Neuron (in vitro differentiated cells): ENCODE data around the gene LAMTOR1.
A peak's percentile ranks its signal among the peaks of the same experiment; 100 is the strongest.
"Not testable (repeated sequence)": the region's sequence is repeated elsewhere in the genome, so short reads cannot be mapped to it uniquely, and the experiment has no call there.

Experiments used
- H2AFZ ChIP-seq: one replicate; pipeline ENCODE4 v1.6.1; 2013; ENCODE audit warnings: low read depth, mild to moderate bottlenecking, inconsistent platforms, low read length, moderate library complexity
- H3K27me3 ChIP-seq: one replicate; pipeline ENCODE4 v1.6.1; 2013; ENCODE audit warnings: low read length; ENCODE audit not compliant: insufficient read depth
- H3K36me3 ChIP-seq: one replicate; pipeline ENCODE4 v1.6.1; 2013; ENCODE audit warnings: low read length; ENCODE audit not compliant: insufficient read depth
- H3K4me1 ChIP-seq: one replicate; pipeline ENCODE4 v1.6.1; 2013; ENCODE audit warnings: low read length; ENCODE audit not compliant: insufficient read depth
- H3K4me3 ChIP-seq: 2 replicates; pipeline ENCODE4 v1.5.1; 2013; ENCODE audit warnings: mild to moderate bottlenecking, low read length, moderate library complexity
- H3K9me3 ChIP-seq: one replicate; pipeline ENCODE4 v1.6.1; 2013; ENCODE audit warnings: low read length

The LAMTOR1 gene

DNA sequence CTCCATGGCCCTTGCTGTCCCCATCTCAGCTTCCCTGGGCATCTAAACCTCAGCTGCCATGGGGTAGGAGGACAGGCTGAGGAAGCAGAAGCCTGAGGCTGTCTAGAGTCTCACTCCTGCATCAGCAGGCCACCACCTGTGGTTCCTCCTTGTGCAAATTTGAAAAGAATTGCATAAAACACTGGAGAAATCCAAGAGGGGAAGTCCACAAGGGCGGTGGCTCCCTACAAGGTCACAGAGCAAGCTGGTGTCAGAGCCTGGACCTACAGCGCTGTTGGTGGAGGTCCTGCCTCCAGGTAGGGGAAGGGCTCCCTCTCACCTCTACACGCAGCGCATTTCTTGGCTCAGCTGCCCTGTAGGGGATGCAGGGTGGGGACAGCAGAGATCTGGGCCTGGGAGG is 32.4 kb upstream of the LAMTOR1 start, which contains the start of gene FOLR3:
Gene FOLR3 (plus strand): TSS at position 253 of the 400 bp plus-strand sequence. CDS start 228 bp downstream, outside the sequence.
- H3K4me3 ChIP-seq, H3K9me3 ChIP-seq, H3K36me3 ChIP-seq, H3K4me1 ChIP-seq, H2AFZ ChIP-seq, H3K27me3 ChIP-seq: not testable (repeated sequence)

DNA sequence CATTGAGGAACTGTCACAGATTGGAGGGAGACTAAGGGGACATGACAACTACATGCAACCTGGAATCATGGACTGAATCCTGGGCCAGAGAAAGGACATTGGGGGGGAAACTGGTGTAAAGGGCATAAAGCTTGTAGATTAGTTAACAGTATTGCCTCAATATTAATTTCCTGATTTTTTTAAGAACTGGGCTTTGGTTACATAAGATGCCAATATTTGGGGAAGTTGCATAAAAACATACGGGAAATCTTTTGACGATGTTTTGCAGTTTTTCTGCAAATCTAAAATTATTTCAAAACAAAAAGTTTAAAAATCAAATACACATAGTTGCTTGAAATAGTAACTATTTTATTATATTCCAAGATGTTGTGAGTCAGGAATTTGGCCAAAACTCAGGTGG is 29.5 kb upstream of the LAMTOR1 start:
- Histone ChIP-seq H2AFZ (no peak overlapping the region), H3K4me1 (no peaks in the 10 kb centered on the region), H3K4me3 (no peak overlapping the region), H3K36me3 (no peaks in the 10 kb centered on the region), H3K27me3 (no peaks in the 10 kb centered on the region), H3K9me3 (peaks cover 3% of the 10 kb centered on the region)

DNA sequence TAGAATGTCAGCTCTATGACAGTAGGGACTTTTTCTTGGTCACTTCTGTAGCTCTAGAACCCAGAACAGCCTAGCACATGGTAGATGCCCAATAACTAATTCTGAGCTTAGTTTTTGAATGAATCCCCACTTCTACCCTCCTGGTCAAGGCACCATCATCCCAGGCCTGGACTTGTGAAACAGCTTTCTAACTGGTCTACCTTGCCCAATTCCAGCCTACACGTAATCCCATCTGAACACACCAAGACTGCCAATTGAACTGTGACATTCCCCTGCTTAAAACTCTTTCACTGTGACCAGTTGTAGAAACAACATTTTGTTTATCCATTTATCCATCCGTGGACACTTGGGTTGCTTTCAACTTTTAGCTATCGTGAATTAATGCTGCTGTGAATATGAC is 26.3 kb upstream of the LAMTOR1 start:
- Histone ChIP-seq H3K4me1 (no peaks in the 10 kb centered on the region), H2AFZ (no peak overlapping the region), H3K9me3 (peaks cover 3% of the 10 kb centered on the region), H3K36me3 (no peaks in the 10 kb centered on the region), H3K4me3 (no peak overlapping the region), H3K27me3 (no peaks in the 10 kb centered on the region)

DNA sequence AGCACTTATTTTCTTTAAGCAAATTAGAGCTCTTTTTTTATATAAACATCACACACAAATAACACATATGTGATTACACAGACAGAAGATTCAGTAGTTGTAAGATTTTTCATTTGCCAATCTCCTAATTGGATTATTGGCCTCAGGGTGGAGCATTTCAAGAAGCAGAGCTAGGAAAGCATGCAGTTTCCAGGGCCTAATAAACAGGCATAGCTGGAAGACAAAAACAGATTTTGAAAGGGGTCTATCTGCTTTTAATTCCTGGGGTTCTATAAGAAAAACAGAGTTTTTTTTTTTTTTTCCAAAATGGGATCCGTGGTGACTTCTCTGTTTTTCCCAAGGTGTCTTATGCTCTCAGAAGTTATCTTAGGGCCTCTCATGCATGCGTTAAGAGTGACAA is 24.8 kb upstream of the LAMTOR1 start:
- H3K36me3 ChIP-seq: no peaks in the 10 kb centered on the region
- H3K27me3 ChIP-seq: peaks cover 5% of the 10 kb centered on the region
- H3K4me1 ChIP-seq: no peaks in the 10 kb centered on the region
- peaks cover 3% of the 10 kb centered on the region for H3K9me3 ChIP-seq
- H2AFZ ChIP-seq: no peak overlapping the region
- H3K4me3 ChIP-seq: no peak overlapping the region

DNA sequence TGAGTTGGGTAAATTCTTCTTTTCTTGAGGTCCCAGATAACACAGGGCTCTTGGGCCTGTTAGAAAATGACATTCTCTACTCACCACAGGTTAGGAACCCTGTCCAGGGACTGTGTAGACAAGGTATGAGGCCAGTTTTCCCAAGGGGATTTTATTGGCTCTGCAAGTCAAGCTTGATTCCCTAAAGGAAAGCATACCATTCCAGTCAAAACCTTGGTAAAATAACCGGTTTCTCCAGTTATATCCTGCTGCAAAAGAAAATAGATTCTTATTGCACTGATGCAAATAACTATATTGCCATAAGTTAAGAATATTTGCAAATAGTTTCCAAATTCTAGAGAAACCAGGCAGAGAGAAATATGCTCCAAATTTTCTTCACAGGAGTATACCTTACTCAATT is 22.9 kb upstream of the LAMTOR1 start:
- Histone ChIP-seq H3K4me1 (no peaks in the 10 kb centered on the region), H2AFZ (no peak overlapping the region), H3K4me3 (no peak overlapping the region), H3K27me3 (peaks cover 5% of the 10 kb centered on the region), H3K36me3 (no peaks in the 10 kb centered on the region), H3K9me3 (peaks cover 3% of the 10 kb centered on the region)

DNA sequence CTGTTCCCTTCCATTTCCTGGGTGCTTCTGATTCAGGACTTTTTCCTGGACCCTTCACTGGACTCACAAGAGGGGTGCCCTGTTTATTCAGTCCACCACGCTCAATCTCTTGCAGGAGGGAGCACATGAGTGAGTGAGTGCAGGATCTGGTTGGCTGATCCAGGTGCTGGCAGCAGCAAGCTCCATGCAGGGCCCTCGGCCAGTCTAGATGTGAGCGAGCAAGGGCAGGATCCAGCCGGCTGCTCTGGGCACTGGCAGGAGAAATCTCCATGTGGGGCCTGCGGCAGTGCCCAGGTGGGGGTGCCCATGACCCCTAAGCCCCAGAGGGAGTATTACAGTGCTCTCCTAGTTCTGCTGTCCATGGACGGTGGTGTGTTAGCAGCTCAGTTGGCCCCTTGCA is 20.9 kb upstream of the LAMTOR1 start:
- H3K9me3 ChIP-seq: peaks cover 3% of the 10 kb centered on the region
- H3K4me3 ChIP-seq: no peak overlapping the region
- no peaks in the 10 kb centered on the region for H3K4me1 ChIP-seq
- no peaks in the 10 kb centered on the region for H3K36me3 ChIP-seq
- H2AFZ ChIP-seq: no peak overlapping the region
- H3K27me3 ChIP-seq: peaks cover 5% of the 10 kb centered on the region

DNA sequence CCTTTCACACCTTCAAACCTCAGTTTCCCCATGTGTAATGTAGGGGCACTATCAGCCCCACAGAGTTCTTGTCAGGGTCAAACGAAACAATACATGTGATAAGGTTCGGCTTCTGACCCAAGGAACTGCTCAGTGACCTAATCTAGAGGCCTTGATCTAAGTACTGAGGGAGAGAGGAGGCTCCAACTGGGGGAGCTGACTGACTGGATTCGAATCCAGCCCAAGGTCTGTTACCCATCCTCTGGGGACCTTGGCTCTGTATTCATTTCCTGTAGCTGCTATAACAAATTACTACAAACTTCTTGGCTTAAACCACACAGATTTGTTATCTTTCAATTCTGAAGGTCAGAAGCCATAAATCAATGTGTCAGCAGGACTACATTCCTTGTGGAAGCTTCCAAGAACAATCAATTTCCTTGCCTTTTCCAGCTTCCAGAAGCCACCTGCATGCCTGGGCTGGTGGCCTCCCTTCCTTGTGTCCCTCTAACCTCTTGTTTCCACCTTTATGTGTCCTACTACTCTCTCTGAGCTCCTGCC is 20.1 kb upstream of the LAMTOR1 start:
- no peaks in the 10 kb centered on the region for H3K36me3 ChIP-seq
- no peak overlapping the region for H2AFZ ChIP-seq
- H3K9me3 ChIP-seq: no peaks in the 10 kb centered on the region
- peaks cover 5% of the 10 kb centered on the region for H3K27me3 ChIP-seq
- H3K4me3 ChIP-seq: no peak overlapping the region
- H3K4me1 ChIP-seq: peaks cover 5% of the 10 kb centered on the region

DNA sequence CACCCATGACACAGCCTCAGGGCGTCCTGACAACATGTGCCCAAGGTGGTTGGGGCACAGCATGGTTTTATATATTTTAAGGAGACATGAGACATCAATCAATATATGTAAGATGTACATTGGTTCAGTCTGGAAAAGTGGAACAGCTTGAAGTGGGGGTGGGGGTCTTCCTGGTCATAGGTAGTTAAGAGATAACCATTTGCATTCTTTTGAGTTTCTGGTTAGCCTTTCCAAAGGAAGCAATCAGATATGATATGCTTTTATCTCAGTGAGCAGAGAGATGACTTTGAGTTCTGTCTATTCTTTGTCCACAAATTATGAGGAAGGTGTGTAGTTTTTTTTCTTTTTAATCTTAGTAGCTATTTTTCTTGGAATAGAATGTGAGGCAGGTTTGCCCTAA is 19.5 kb upstream of the LAMTOR1 start:
- Histone ChIP-seq H3K9me3 (no peaks in the 10 kb centered on the region), H3K36me3 (no peaks in the 10 kb centered on the region), H2AFZ (no peak overlapping the region), H3K4me3 (no peak overlapping the region), H3K27me3 (peaks cover 5% of the 10 kb centered on the region), H3K4me1 (peaks cover 5% of the 10 kb centered on the region)

DNA sequence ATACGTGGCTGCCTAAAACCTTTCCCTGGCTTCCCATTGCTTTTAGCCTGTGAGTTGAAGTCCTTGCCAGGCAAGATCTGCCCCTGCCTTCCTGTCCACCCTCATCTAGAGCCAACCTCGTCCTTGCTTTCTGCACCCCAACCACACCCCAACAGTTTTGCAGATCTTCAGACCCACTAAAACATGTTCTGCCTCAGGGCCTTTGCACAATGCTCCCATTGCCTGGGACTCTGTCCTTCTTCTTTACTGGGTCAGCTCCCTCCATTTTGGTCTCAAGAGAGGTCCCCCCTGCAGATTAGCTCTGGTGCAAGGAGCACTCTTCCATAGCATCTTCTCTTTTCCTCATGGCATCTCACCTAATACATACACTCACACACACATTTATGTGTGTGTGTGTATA is 17.8 kb upstream of the LAMTOR1 start:
- Histone ChIP-seq H3K9me3 (no peaks in the 10 kb centered on the region), H2AFZ (no peak overlapping the region), H3K4me1 (peaks cover 5% of the 10 kb centered on the region), H3K27me3 (peaks cover 5% of the 10 kb centered on the region), H3K36me3 (no peaks in the 10 kb centered on the region), H3K4me3 (no peak overlapping the region)

DNA sequence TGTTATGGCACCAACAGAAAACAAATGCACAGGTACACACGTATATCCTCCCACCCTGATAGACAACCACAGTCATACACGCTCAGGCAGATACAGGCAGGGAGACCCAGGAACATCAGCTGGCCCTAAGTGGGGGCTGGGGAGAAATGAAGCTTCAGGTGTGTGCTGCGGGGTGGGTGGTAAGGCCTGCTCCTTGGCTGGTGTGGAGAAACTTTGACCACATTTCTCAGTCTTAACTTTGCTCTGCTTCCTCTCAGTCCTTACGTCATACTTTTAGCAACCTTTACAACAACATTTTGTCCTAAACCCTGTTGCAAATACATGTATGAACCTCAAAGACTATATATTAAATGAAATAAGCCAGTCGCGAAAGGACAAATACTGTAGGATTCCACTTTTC is 16.1 kb upstream of the LAMTOR1 start:
- Histone ChIP-seq H3K36me3 (no peaks in the 10 kb centered on the region), H3K4me3 (no peak overlapping the region), H3K27me3 (peaks cover 5% of the 10 kb centered on the region), H3K9me3 (no peaks in the 10 kb centered on the region), H3K4me1 (peaks cover 5% of the 10 kb centered on the region), H2AFZ (no peak overlapping the region)

DNA sequence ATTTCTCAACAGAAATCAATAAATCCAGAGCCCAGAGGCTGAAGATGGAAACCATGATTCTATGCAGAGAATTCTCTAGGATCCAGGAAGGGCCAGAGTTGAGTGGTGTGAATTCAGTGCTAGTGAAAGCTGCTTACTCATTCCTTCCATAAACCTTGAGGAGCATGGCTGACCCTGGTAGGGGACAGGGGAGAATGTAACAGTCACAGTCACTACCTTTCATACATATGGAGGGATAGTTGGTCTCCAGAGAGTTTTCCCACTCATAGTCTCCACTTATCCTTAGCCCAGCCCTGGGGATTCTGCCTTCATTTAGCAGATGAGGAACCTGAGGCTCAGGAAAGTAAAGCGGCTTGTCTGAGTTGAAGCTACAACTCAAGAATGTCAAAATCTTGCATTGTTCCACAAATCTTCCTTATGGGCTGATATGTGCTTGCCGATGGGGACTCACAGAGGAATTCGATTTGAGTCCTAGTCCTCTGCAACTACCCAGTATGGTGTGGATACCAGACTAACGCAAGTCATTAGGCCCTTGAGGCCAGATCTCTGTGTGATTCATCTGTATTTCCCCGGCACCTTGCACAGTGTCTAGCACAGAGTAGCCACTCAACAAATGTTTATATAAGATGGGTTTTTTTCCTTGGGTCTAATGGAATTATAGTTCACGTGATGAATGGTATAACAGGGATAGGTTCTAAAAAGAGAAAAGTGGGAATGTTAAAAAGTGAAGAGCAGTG is 13.1 kb upstream of the LAMTOR1 start:
- H3K4me1 ChIP-seq: peaks cover 16% of the 10 kb centered on the region
- H3K9me3 ChIP-seq: no peaks in the 10 kb centered on the region
- no peaks in the 10 kb centered on the region for H3K36me3 ChIP-seq
- no peak overlapping the region for H3K4me3 ChIP-seq
- no peak overlapping the region for H2AFZ ChIP-seq
- H3K27me3 ChIP-seq: no peaks in the 10 kb centered on the region

DNA sequence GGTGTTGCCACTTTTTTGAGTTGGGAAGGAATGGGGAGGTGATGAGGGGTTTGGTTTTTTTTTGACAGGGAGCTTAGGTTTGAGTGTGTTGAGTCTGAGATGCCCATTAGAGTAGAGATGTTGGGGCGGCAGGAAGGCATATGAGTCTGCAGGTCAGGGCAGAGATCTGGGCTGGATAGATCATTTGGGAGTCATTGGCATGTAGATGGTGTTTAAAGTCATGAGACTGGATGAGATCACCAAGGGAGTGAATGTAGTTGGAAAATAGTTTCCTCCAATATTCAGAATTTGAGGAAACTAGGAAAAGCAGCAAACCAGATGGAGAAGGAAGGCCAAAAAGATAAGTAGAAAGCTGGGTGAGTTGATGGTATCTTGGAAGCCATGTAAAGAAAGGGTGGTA is 11.5 kb upstream of the LAMTOR1 start:
- Histone ChIP-seq H2AFZ (no peak overlapping the region), H3K9me3 (no peaks in the 10 kb centered on the region), H3K27me3 (no peaks in the 10 kb centered on the region), H3K4me1 (peaks cover 16% of the 10 kb centered on the region), H3K36me3 (no peaks in the 10 kb centered on the region), H3K4me3 (no peak overlapping the region)

DNA sequence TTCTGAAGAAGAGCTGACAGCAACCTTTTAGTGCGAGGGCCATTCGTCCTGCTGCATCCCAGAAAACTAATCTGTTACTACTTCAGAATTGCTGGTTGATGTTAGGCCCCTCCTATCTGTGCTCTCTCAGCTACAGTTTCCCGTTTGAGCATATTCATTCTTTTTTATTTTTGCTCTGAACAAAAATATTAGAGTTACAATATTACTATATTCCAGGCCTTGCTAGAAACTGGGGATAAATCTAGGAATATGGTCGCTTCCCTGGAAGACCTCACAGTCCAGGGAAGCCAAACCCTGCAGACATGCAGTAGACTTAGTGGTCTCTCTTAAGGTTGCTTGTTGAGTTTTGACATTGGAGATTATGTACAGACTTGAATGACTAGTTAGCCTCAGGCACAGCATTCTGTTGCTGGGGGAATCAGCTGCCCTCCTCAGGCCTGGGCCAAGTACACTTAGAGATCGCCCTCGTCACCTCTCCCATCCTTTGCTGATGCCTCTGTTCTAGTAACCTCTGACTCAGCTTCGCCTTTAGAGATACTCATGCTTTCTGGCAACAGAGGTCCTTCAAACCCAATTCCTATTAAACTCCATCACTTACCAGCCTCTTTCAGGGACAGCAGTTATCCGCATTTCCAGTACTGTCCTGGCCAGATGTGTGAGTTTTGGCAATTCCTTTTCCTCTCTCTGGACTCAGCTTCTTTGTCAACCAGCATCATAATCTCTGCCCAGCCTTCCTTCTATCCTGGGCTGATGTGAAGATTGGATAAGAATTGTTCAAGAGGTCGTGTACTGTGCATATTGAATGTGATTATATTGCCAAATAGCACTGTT is 10.1 kb upstream of the LAMTOR1 start:
- Histone ChIP-seq H3K27me3 (no peaks in the 10 kb centered on the region), H2AFZ (peak overlapping the region; percentile 39), H3K36me3 (peaks cover 2% of the 10 kb centered on the region), H3K4me1 (peaks cover 11% of the 10 kb centered on the region), H3K4me3 (peak overlapping the region; percentile 69), H3K9me3 (no peaks in the 10 kb centered on the region)
